GM12874 (cell line): ENCODE data around the gene CAMK2B.

Experiments used
- TF ChIP-seq, protein P1 (sequence below): IDR thresholded peaks from 2 replicates; pipeline ENCODE4 v1.5.1; 2011; ENCODE audit warnings: low read depth, mild to moderate bottlenecking, control low read depth, low read length, moderate library complexity; ENCODE audit not compliant: insufficient read depth

CAMK2B gene

DNA sequence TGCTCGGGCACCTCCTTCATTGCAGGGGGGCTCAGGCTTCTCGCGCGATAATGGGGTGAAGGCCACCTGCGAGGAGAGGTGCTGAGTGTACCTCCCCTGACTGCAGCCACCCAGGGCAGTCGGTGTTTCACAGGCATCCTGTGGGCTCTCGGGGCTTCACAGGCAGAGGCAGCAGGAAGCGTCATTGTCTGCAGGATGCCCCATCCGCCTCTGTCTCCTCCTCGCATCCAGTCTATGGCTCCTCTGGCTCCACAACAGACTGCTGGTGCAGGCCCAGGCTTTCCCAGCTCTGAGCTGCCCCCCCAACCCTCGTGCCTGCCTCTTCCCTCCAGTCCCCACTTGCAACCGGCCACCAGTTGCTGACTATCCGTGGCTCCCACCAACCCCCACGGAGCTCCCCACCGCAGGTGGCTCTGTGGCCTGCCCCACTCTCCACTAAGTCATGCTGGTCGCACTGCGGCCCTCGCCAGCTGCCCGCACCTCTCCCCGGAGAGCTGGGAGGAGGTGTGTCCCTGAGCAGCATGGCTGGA, 36.5 kb downstream of the CAMK2B start:
- TF ChIP-seq, protein P1, sequence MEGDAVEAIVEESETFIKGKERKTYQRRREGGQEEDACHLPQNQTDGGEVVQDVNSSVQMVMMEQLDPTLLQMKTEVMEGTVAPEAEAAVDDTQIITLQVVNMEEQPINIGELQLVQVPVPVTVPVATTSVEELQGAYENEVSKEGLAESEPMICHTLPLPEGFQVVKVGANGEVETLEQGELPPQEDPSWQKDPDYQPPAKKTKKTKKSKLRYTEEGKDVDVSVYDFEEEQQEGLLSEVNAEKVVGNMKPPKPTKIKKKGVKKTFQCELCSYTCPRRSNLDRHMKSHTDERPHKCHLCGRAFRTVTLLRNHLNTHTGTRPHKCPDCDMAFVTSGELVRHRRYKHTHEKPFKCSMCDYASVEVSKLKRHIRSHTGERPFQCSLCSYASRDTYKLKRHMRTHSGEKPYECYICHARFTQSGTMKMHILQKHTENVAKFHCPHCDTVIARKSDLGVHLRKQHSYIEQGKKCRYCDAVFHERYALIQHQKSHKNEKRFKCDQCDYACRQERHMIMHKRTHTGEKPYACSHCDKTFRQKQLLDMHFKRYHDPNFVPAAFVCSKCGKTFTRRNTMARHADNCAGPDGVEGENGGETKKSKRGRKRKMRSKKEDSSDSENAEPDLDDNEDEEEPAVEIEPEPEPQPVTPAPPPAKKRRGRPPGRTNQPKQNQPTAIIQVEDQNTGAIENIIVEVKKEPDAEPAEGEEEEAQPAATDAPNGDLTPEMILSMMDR = no peak

DNA sequence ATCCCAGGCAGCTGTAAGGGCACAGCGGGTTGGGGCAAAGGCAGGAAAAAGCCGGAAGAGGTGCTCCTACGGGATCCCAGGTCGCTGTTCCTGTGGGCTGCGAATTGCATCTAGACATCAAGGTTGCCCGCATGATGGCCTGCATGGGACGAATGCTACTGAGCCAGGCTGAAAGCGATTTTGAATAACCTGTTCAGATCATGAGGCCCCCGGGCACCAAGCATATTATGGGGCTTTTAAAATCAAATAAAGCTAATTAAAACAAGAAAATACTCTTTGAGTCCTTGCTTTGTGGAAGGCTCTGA, 37.1 kb downstream of the CAMK2B start:
- TF ChIP-seq, protein P1 = no peak

DNA sequence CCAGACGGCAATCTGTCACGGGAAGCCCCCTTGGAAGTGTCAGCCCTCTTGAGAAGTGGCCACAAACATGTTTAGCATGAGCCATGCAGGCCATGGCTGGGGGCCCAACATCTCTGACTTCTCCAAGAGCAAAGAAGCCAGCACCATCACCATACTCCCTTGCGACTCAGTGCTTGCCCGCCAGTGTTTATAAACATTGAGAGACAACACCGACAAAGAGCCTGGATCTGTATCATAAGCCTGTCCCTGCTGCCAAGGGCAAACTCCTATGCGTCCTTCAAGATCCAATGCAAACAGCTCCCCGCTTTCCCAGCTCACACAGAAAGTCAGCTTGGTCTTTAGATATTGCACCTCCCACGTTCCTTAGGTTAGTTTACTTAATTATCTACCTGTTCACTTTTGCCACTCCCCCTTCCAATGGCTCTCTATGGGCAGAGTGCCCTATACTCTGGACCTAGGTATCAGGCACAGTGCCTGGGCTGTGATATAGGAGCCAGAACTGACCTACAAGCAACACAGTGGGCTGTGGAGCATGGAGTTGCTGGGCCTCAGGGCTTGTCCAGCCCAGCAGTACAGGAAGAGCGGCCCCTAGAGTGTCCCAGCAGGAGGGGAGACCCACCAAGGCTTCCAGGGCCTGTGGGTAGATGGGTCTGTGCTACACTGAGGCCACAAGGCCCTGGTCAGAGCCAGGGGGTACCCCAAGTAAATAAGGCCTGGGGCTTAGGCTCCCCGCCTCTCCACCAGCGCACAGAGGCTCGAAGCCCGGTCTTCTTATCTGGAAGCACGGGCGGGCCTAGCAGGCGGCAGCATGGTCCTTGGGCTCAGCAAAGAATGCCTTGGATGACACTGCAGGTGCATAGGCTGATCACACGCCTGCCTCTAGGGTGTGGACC, 37.7 kb downstream of the CAMK2B start:
- TF ChIP-seq, protein P1 = no peak

DNA sequence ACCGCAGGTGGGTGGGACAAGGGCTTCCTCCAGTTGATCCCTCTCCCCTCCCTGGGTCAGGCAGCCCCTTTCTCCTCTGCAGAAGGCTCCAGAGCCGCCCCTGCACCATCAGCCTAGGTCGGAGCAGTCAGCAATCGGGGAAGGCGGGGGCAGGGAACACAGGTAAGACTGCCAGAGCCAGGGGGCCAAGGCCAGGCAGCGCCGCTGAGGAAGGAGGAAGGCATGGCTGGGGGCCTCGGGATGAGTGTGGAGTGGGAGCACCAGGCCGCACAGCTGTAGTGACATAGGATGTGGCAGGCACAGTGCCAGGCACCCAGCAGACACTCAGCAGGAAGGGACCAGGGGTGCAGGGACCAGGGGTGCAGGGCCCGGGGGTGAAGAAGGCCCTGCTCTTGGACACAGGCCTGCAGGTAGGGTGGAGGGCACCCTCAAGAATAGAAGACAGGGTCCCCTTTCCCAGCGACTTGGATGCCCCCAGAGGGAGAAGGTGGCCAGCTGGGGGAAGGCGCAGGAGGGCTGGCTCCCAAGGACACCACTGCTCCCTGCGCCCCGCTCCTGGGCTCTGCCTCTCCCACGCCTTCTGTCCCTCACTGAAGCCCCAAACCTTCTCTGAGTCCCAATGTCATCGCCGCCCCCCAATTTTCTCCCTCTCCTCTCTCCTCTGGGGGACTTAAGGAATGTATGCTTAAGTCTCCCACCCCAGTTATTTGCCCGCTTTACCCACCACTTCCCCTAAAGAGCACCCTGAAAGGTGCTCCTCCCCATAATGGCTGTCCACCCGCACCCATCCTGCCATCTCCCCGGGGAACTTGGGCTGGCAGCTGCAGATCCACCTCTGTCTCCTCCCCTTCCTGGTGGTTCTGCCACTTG, 38.5 kb downstream of the CAMK2B start:
- TF ChIP-seq, protein P1 = no peak

DNA sequence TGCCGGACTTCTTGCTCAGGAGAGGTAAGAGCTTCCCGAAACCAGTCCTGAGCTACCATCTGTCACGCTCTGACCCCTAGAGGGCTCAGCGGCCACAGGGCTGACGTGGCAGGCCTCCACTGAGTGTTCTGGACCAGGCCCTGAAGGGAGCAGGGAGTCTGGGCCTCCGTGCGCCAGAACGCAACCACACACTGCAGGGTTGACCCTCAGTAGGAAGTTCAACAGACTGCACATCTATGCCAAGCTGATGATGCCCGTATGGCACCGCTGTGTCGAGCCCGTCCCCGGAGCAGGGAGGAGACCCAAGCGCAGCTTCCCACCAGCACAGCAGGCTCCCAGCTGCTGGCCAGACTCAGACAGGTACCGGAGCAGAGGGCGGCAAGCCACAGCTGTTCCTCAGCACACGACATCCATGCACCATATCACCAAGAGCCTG, 39.2 kb downstream of the CAMK2B start:
- TF ChIP-seq, protein P1 = no peak

DNA sequence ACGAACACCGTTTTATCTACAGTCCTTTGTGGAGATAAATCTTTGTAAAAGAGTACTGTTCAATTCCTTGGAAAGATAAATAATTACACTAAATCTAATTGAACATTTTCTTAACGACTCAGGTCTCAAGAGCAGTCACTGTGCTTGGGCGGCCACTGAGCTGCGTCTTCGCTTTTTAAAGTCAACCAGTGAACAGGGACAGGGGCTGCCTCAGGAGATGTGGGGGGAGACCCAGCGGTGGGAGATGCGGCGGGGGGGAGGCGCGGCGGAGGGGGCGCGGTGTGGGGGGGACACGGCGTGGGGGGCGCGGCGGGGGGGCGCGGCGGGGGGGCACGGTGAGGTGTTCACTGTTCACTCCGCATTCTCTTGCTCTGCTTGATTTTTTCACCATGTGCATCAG, 39.8 kb downstream of the CAMK2B start:
- TF ChIP-seq, protein P1 = no peak

DNA sequence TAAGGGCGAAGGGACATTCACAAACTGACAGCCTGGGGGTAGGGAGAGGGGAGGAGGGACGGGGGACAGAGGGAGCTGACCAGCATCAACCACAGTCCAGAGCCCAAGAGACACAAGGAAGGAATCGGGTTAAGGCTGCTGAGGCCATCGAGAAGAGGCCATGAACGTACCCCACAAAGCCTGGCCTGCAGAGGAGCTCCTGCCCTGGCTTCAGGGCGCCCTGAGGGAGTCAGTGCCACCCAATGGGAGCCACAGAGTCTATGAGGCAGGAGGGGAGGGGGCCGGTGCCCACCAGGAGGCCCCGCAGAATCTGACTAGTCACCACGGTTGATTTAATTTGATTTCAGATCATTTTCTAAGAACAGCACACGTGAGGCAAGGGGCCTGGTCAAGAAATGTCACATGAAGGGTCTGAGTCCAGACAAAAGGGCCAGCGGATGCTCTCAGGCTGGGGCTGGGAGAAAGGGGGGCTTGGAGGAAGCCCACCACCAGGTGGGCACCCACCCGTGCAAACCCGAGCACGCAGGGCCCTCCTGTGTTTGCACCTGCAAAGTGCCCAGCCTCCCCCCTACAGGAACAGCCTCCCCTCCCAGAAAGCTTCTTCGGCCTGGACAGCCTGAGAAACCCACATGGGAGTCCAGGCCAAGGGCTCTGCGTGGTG, 40.4 kb downstream of the CAMK2B start:
- TF ChIP-seq, protein P1 = no peak
